AG10803 (cell line): ENCODE measurements around the gene ROBO4.

Experiments used
- DNase-seq: peaks from one replicate; pipeline ENCODE4 v3.0.0; 2010; ENCODE audit warnings: low read depth
- H3K4me3 ChIP-seq: 2 replicates; pipeline ENCODE4 v1.5.1; 2011; ENCODE audit warnings: mild to moderate bottlenecking, low read length, control low read depth
- TF ChIP-seq, protein P1 (sequence below): conservative IDR thresholded peaks from 2 replicates; pipeline ENCODE4 v1.5.1; 2011; ENCODE audit warnings: mild to moderate bottlenecking, low read length, control low read depth, inconsistent platforms

The ROBO4 gene

DNA sequence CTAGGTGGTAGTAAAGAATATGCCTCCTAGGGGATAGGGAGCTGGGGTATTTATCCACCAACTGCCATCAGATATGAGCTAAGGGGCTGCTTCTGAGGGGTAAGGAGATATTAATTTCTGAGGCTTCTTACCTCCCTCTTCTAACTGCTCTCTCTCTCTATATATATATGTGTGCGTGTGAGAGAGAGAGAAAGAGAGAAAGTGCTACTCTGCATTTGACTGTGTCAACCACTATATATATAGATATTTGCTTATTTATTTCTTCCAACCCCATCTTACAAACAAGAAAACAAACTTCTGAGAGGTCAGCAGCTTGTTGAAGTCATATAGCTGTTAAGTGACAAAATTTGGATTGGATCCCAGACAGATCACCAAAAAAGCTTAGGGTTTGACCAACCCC is 44.0 kb upstream of the ROBO4 start:
- TF ChIP-seq, protein P1, sequence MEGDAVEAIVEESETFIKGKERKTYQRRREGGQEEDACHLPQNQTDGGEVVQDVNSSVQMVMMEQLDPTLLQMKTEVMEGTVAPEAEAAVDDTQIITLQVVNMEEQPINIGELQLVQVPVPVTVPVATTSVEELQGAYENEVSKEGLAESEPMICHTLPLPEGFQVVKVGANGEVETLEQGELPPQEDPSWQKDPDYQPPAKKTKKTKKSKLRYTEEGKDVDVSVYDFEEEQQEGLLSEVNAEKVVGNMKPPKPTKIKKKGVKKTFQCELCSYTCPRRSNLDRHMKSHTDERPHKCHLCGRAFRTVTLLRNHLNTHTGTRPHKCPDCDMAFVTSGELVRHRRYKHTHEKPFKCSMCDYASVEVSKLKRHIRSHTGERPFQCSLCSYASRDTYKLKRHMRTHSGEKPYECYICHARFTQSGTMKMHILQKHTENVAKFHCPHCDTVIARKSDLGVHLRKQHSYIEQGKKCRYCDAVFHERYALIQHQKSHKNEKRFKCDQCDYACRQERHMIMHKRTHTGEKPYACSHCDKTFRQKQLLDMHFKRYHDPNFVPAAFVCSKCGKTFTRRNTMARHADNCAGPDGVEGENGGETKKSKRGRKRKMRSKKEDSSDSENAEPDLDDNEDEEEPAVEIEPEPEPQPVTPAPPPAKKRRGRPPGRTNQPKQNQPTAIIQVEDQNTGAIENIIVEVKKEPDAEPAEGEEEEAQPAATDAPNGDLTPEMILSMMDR, result no peak
- no peak for DNase-seq
- H3K4me3 ChIP-seq, result no peak overlapping the region

DNA sequence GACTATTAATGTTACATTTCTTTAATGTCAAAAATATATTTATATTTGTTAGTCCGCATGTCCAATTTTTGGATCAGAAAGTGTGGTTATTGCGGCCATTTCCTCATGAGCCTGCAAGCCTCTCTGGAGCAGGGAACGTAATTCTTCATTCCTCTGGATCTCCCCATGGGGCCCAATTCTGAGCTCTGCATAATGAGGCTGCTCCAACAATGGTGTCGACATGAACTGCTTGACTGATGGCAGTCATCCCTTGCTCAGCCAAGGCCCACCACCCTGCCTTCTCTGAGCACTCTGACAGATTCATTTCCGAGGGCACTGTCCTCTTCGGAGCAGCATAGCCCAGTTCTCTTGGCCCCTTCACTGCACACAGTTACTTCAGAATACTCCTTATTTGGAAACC is 41.3 kb upstream of the ROBO4 start:
- TF ChIP-seq, protein P1, result no peak
- DNase-seq, result no peak
- no peak overlapping the region for H3K4me3 ChIP-seq

DNA sequence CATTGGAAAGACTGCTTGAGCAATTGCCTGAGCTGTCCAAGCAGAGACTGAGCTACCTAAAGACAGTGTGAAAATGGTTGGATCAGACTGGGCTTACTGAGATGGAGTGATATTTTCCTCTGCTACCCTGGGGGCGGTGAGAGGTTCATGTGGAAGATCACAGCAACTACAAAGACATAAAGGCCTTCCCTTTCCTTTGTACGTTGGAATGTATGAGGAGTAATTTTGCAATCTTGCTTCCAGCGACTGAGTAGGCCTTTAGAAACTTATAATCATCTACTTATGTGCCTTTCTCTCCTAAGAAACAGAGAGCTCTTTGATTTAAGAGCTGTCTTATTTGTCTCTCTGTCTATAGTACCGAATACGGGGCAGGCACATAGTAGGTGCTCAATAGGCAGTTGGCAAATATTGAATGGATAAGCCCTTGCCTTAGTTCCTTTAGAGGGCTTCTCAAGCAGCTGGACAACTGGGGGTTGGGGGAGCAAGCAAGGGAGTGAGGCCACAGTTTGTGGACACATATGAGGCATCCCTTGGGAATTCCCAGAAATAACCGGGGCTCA is 40.6 kb upstream of the ROBO4 start:
- no peak overlapping the region for H3K4me3 ChIP-seq
- TF ChIP-seq, protein P1, result no peak
- DNase-seq, result peak; percentile 48

DNA sequence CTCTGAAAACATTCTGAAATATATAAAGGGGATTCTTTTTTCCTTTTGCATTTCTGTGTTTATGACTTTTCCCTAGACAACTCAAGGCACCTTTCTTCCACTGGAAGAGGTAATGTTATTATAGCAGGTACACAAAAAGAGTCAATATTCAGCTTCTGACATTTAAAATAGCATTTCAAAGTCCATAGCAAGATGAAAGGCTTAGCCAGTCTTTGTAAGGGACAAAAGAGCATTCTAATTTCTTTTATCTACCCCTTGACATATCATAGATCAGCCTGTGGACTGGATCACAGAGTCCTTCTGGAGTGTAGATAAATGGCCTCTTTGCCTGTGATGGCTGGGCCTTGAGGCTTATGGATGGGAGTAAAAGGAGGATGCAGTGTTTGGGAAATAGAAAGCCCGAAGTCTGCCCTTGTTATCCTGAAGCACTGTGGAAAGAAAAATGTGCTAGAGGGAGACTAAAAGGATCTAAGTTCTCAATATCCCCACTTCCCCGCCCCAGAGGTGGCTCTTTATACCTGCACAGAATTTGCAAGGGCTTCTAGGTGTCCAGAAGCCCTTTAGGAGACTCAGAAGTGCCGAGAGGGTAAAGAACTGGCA is 39.8 kb upstream of the ROBO4 start:
- TF ChIP-seq, protein P1, result no peak
- DNase-seq, result no peak
- no peak overlapping the region for H3K4me3 ChIP-seq

DNA sequence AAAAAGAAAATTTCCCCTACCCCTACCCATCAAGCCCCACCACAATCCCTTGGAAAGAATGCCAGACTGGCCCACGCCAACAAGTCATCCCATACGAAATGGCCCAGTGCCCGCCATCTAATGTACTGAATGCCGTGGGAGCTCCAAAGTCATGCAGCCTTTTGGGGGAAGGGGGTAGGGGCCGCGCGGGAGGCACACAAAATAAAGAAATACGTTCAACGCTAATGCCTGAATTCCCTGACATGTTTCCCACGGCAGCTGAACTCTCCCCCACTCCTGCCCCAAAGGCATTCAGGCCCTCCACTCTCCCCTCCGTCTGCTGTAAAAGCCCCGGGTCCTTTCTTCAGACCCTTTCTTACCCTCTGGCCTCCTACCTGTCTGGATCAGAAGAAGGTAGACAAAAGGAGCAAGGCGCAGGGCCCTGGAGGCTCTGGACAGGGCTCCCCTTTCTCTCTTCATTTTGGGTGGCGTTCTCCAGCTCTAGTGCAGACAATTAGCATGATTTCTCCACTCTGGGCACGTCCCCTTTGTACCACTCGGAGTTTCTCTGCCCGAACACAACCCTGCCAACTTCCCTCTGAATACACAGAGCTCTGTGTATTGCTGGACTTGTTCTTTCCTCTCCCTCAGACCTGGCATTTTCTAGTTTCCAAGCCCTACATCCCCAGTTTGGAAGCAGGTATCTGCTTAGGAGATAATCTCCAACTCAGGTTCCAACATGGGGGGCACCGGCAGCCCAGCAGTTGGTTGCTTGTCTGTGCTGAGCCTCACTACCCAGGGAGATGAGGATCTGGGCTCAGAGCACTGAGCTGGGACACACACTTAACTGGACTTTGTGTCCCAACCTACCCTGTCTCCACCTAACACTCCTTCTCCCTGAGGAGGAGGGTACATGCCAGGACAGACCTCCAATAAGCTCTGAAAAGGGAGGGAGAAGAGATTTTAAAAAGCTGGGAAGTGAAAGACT is 38.2 kb upstream of the ROBO4 start, which contains the start of gene HEPACAM:
HEPACAM (minus strand) TSS at position 500 of the 967 bp plus-strand sequence; CDS start at position 459, 41 bp downstream.
- TF ChIP-seq, protein P1, result no peak

DNA sequence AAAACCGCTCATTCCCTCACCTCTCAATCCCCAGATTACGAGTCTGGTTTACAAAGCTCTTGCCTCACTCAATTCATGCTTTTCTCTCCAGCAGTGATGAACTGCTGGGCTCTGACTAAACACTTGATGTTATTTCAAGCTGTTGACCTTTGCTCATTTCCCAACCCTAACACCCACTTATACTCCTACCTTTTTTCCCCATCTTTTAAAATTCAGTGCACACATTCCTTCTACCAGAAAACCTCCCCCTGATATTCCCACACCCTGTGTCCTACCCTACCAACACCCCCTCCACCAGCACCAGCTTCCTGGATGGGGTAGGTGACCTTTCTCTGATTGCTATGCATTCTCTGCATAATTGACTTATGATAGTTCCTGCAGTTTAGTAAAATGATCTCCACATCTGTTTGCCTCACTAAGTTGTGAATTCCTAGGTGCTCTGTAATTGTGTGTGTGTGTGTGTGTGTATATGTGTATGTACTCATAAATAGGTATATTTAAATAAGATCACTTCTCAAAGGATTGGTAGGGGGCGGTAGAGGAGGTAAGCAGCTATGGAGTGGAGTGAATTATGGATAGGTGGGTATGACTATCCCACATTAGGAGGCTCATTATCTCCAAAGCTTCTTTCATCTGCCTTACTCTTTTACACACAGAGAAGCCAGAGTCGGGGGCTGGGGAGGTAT is 37.3 kb upstream of the ROBO4 start:
- DNase-seq, result peak; percentile 86
- no peak overlapping the region for H3K4me3 ChIP-seq
- TF ChIP-seq, protein P1, result peak; percentile 17; the same call in 1 of the 2 replicates

More for the DNA sequence above, 38.2 kb upstream of the ROBO4 start, which contains the start of gene HEPACAM:
- H3K4me3 ChIP-seq, result no peak within 1 kb of the TSS
- no peak for DNase-seq
